ENCODE results near the gene SH3GL3.

The SH3GL3 gene

GRCh38 chr15:83569341-83569740 lies 122.2 kb downstream of the SH3GL3 start:
- no peak for DNase-seq (ENCODE audit: low read depth)

DNA sequence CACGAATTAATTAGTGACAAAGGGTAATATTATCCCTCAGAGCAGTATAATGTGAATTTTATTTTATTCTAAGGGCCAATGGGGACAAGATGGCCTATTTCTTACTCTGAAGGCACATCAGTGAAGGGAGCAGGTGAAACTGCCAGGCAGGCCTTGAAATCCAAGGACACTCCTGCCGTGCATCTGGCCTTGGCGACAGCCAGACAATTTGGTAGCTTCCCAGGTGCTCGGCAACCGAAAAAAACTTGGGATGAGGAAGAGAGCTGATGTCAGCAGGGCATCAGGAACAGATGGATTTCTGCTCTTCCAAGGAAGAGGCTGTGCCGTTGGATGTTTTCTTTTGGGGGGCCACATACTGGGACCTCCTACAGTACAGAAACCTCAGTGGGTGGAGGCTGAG lies 123.6 kb downstream of the SH3GL3 start:
- no peak for DNase-seq (ENCODE audit: low read depth)

- DNase-seq (ENCODE audit: low read depth), result peak; percentile 9
Observed at GRCh38 chr15:83571820-83572707, 124.9 kb downstream of the SH3GL3 start.

- no peak for DNase-seq (ENCODE audit: low read depth)
Observed at GRCh38 chr15:83574345-83574744, 127.2 kb downstream of the SH3GL3 start.

DNA sequence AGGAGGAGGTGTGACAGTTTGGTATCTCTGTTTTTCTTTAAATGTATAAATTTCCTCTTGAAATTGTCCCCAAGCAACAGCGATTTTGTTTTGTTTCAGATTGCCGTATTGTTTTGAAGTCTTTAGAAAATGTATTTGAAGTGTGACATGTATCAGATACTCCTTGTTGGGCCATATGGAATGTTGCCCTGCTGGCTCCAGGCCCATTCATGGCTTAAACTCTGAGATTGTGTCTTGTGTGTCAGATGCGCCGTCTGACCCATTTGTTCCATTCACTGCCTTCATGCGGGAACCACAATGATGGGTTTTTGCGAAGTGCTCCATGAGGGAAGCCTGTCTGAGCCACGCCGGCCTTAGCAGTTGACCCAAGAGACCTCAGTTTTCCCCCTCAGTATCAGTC lies 131.6 kb downstream of the SH3GL3 start:
- DNase-seq (ENCODE audit: low read depth), result no peak

GRCh38 chr15:83581381-83581780 lies 134.2 kb downstream of the SH3GL3 start:
- DNase-seq (ENCODE audit: low read depth), result no peak

- DNase-seq (ENCODE audit: low read depth), result no peak
Observed at GRCh38 chr15:83582381-83582780, 135.2 kb downstream of the SH3GL3 start.

DNA sequence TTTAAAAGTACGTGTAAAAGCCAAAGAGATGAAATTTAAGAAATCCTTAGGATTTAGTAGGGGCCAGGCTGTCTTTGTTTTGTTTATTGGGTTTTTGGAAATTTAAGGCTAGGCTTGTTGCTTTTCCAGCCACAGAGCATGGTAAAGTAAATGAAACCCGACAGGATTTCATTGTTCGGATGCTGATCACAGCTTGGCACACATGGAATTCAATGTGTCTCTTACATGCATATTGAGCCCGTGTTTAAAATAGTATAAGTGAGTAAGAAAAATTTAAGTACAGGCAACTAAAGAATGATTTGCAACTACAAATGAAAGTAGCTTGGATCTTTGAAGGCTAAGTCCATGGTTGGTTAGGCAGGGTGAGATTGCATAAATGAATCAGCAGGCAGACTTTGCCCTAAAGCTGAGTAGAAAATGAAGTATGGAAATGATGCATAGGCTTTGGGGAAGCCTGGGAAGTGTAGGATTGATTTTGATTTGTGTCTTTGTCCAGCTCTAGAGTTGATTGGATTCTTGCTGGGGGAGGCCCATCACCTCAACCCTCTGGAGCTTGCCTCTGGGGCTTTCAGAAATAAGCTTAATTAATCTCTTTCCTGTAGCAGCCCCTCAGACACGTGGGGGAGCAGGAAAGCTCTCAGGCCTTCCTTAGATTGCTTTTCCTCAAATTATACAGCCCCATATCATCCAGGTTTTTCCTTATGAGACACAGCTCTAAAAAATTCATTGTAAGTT lies 138.6 kb downstream of the SH3GL3 start:
- DNase-seq (ENCODE audit: low read depth), result no peak

- DNase-seq (ENCODE audit: low read depth), result no peak
Observed at GRCh38 chr15:83587091-83587490, 139.9 kb downstream of the SH3GL3 start.

GRCh38 chr15:83588441-83588840 lies 141.3 kb downstream of the SH3GL3 start:
- no peak for DNase-seq (ENCODE audit: low read depth)

DNA sequence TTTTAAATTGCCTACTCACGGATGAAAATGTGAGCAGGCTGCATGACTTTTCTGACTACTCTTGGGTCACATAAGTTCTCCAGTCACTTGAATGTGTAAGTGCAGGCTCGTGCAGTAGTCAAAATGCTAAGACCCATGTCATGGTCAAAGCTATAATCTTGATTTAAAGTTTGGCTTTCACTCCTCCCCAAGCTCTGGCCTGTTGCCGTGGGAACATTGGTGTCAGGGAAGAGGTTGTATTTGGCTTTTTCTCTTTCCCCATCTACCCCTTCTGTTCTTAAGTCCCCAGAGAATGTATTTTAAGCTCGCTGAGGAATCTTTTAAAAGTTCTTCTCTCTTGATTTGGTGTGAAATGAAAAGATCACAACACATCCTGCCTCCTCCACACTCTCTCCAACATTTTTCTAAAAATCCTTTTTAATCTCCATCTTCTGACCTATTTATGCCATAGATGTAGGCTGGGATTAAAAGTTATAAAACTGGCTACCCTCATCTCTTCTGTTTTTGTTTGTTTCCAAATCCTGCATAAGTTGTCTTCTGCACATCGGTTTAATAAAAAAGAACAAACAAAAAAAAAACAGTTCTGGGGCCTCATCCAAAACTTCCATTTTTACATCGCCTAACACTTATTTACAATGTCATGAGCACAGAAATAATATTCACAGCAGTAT lies 145.4 kb downstream of the SH3GL3 start:
- no peak for DNase-seq (ENCODE audit: low read depth)

DNA sequence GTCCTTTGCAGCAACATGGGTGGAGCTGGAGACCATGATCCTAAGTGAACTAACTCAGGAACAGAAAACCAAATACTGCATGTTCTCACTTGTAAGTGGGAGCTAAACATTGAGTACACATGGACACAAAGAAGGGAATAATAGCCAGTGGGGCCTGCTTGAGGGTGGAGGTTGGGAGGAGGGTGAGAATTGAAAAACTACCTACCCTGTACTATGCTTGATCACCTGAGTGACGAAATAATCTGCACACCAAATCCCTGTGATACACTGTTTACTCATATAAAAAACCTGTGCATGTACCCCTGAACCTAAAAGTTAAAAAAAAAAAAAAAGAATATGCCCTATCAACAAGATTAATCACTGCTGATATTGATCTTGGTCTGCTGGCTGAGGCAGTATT lies 148.1 kb downstream of the SH3GL3 start:
- no peak for DNase-seq (ENCODE audit: low read depth)

- no peak for DNase-seq (ENCODE audit: low read depth)
Observed at GRCh38 chr15:83598031-83598430, 150.9 kb downstream of the SH3GL3 start.

- DNase-seq (ENCODE audit: low read depth), result no peak
Observed at GRCh38 chr15:83602021-83602420, 154.9 kb downstream of the SH3GL3 start.

DNA sequence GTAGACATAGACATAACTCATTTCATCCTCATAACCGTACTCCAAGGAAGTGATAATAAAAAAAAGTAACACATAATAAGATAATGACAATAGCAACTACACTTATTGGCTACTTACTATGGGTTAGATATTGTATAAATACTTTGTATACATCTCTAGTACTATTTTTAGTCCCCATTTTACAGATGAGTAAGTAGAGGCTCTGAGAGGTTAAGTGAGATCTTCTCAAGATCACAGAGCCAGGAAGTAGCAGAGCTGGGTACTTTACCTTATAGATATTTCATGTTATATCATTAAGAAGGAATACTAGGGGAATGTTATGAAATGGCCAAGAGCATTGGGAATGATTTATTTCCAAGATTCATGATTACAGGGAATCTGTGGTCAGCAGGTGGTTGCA lies 157.4 kb downstream of the SH3GL3 start:
- DNase-seq (ENCODE audit: low read depth), result no peak

DNA sequence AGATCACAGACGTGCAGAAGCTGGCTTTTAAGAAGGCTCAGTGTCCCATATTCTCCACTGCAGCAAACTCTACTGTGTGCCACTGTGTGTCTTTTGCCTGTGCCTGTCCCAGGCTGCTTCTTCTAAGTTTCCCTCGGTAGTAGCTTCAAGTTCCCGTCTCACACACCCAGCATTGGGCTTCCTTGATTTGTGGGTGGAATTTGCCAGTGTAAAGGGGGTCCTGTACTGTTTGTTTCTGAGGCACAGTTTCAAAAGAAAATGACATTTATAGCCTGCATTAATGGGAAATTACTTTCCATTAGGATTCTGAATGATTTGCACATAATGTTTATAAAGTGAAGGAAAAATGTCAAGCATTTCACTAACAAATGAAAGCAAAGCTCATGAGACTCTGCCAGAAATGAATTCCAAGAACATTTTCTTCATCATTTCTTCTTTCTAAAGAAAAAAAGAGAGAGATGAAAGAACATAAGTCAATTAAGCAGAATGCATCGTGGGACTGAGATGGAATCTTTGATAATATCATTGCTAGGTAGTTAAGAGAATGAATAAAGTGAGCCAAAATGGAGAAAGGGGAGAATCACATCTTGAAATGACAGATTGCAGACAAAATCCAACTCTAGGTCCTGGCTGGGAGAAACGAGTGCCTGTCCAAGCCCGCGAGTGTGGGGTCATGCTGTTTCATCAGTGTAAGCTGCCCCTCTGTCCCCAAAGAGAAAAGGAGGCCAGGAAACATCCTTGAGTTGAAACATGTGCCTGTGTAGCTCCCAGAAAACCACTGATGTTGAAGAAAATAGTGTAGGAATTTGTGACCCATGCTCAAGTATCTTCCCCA lies 158.2 kb downstream of the SH3GL3 start:
- DNase-seq (ENCODE audit: low read depth), result no peak

DNA sequence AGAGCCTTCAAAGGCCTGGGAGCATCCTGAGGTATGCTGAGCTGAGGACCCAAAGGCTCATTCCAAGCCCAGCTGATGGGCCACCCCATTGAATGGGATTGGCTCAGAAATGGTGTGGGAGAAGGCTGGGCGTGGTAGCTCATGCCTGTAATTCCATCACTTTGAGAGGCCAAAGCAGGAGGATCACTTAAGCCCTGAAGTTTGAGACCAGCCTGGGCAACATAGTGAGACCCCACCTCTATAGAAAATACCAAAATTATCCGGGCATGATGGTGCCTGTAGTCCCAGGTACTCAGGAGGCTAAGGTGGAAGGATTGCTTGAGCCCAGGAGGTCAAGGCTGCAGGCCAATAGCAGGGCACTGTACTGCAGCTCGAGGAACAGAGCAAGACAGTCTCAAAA lies 163.0 kb downstream of the SH3GL3 start:
- no peak for DNase-seq (ENCODE audit: low read depth)

DNA sequence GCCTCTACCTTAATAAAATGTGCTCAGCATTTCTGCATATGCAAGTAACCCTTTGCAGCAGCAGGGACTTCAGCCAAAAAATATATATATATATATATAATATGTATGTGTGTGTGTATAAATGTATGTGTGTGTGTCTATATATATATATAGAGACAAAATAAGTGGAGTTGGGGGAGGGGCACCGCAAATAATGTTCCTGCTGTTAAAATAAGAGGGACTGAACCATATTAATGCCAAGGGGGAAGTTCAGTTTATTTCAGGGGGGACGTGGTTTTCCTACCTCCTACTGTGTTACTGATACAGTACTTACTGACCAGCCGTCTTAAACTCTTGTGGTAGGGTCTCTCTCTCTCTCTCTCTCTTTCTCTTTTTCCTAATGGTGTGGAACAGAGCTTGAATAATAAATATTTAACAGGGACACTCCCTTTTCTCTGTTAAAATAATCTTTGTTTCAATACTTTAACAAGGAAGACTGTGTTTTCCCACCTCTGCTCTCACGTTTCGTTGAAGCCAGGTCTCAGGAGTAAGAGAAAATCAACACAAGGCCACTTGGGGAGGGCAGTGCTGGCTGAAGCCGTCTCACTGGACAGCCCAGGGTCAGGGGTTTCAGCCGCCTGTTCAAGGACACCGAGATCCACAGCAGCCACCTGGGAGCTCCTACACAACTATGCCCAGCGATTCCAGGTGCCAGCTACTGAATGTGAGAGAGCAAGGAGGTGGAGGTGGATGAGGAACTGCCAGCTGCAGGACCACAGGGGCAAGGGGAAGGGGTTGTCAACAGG lies 164.0 kb downstream of the SH3GL3 start:
- no peak for DNase-seq (ENCODE audit: low read depth)

DNA sequence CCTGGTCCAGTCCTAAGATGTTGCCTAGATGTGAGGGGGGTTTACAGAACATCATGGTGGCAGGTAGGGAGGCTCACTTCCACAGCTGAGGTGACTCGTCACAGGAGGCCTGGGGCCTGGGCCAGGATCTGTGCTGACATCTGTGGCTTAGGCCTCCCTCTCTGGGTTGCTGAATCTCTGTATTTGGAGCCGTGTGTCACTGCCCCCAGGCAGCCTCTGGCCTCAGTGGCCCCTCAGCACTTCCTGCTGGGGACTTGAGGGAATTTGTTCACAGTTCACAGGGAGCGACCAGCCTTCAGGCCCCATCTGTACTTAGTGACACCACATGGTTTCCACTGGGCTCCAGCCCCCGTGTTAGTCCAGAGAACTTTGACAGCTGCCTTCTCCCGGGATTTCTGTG lies 165.1 kb downstream of the SH3GL3 start:
- DNase-seq (ENCODE audit: low read depth), result no peak

DNA sequence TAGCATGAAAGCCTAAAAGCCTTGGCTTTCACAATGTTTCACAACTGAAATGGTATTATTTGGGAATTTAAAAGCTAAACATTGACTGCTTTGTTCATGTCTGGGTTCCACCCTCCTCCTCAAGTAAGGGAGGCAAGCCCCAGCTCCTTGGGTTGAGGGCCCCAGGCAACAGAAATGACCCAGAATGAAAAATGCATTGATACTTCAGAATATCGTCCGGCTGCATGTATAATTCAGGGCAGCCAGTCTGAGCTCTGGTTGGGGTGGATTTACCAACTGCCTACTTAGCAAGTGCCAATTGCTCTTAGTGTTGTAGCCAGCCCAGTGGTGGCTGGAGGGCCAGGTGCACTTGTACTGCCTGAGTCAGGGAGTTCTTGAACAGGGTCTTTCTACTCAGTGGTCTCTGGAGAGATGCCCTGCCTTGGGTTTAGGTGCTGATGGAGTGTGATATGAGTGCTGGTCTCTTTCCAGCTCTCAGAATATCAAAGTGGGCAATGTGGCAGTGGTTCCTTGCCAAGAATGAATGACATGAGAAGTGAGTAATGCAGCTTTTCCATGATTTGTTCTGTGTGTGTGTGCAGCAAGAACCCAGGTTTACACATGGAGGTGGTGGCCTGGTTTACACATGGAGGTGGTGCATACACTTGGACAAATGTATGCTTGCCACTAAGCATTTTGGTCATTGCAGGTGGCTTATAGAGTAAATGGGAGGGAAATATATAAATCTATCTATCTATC lies 165.9 kb downstream of the SH3GL3 start:
- DNase-seq (ENCODE audit: low read depth), result no peak
